Spleen (tissue), 7 donors: ENCODE data around the gene ABCA13.

ENCODE experiments used
- POLR2A ChIP-seq, 3 donors: fragments of 450-650 bp; IDR thresholded peaks; one replicate each; pipeline ENCODE4 v1.5.1; 2017; ENCODE audit warnings: antibody characterized with exemption in 3 of 3, mild to moderate bottlenecking in 1 of 3
- POLR2AphosphoS5 ChIP-seq, 3 donors: sonication (generic); formaldehyde crosslinking; IDR thresholded peaks; one replicate each; pipeline ENCODE4 v1.5.1; 2017; ENCODE audit warnings: antibody characterized with exemption in 3 of 3
- TF ChIP-seq, protein P1 (sequence below), 11 experiments: fragments of 200-600 bp in 7 of 11; fragments of 450-650 bp in 4 of 11; sonication (generic) in 4 of 11; IDR thresholded peaks in 8 of 11; conservative IDR thresholded peaks in 3 of 11; 1 replicate in 7 of 11; 2 replicates in 4 of 11; pipeline versions ENCODE4 v1.4.0 to v1.8.0; 2016 to 2021; ENCODE audit warnings: antibody characterized with exemption in 11 of 11, inconsistent platforms in 4 of 11, mild to moderate bottlenecking in 1 of 11
- donor health status: DM: no; HTN: no; CAD: no; lungs with moderate emphysema.
- donor health status: DM: no; HTN: no; CAD: no.
- donor health status: DM: no; HTN: no; CAD: no.

- TF ChIP-seq, protein P1, sequence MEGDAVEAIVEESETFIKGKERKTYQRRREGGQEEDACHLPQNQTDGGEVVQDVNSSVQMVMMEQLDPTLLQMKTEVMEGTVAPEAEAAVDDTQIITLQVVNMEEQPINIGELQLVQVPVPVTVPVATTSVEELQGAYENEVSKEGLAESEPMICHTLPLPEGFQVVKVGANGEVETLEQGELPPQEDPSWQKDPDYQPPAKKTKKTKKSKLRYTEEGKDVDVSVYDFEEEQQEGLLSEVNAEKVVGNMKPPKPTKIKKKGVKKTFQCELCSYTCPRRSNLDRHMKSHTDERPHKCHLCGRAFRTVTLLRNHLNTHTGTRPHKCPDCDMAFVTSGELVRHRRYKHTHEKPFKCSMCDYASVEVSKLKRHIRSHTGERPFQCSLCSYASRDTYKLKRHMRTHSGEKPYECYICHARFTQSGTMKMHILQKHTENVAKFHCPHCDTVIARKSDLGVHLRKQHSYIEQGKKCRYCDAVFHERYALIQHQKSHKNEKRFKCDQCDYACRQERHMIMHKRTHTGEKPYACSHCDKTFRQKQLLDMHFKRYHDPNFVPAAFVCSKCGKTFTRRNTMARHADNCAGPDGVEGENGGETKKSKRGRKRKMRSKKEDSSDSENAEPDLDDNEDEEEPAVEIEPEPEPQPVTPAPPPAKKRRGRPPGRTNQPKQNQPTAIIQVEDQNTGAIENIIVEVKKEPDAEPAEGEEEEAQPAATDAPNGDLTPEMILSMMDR (IDR thresholded peaks at IDR 0.05 in 8 of 11, conservative IDR thresholded peaks at IDR 0.05 in 3 of 11): no peak
- no peak for TF ChIP-seq POLR2A (IDR thresholded peaks at IDR 0.05)
- no peak for TF ChIP-seq POLR2AphosphoS5 (IDR thresholded peaks at IDR 0.05)
These were observed 439.4 kb downstream of the ABCA13 start for GRCh38 chr7:48610705-48611104.
